Bronchial epithelial cell (primary cell): Measurements from ENCODE around the gene SLC9A9. TPM values are rescaled to one million over a fixed set of nuclear protein-coding genes. Genes with fewer than 3 reads are reported as not detected.

ENCODE experiments used
- DNase-seq: peaks from one replicate; pipeline ENCODE4 v3.0.0-alpha.2; 2010; ENCODE audit warnings: low read depth
- FAIRE-seq: peaks from 2 replicates; lab custom pipeline; 2011; peaks lifted over from hg19 to GRCh38; lab: Jason Lieb, UNC
- H3K27me3 ChIP-seq: 2 replicates; pipeline ENCODE4 v1.5.1; 2011; ENCODE audit warnings: low read length; ENCODE audit not compliant: control insufficient read depth, insufficient read depth
- H3K36me3 ChIP-seq: 2 replicates; pipeline ENCODE4 v1.5.1; 2011; ENCODE audit warnings: low read length; ENCODE audit not compliant: control insufficient read depth, insufficient read depth
- H3K4me3 ChIP-seq: 2 replicates; pipeline ENCODE4 v1.5.1; 2011; ENCODE audit warnings: mild to moderate bottlenecking, low read depth, low read length, control low read depth
- total RNA-seq: library from RNA; depleted of rRNA; stranded (reverse); fragments of >200 nt; gene quantifications from 2 replicates; pipeline ENCODE4 v1.2.1, GENCODE V29; 2014
- TF ChIP-seq, protein P1 (sequence below): IDR thresholded peaks from 2 replicates; pipeline ENCODE4 v1.5.1; 2011; ENCODE audit warnings: mild to moderate bottlenecking, moderate library complexity, low read length, control low read depth, inconsistent platforms; ENCODE audit not compliant: insufficient read depth, severe bottlenecking

The SLC9A9 gene
- total RNA-seq, 1 donor from 2014 or later = 1.3 TPM

DNA sequence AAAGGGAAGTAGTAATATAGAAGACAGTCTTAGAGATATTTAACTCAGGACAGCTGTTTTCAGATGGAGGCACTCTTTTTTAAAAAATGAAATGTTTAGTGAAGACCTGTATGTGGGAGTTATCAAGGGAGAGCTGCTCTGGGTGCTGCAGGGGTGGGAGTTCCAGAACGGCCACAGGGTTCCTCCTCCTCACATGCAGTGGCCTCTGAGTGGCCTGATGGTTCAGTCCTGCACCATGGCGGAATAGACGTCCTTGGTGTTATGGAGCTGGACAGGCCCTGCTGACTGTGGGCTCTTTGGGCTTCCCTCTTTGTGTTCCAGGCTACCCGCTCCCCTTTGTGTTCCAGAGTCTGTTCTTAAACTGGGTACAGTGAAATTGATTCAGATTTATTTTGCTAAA, 602.6 kb downstream of the SLC9A9 start:
- FAIRE-seq = no peak
- TF ChIP-seq, protein P1, sequence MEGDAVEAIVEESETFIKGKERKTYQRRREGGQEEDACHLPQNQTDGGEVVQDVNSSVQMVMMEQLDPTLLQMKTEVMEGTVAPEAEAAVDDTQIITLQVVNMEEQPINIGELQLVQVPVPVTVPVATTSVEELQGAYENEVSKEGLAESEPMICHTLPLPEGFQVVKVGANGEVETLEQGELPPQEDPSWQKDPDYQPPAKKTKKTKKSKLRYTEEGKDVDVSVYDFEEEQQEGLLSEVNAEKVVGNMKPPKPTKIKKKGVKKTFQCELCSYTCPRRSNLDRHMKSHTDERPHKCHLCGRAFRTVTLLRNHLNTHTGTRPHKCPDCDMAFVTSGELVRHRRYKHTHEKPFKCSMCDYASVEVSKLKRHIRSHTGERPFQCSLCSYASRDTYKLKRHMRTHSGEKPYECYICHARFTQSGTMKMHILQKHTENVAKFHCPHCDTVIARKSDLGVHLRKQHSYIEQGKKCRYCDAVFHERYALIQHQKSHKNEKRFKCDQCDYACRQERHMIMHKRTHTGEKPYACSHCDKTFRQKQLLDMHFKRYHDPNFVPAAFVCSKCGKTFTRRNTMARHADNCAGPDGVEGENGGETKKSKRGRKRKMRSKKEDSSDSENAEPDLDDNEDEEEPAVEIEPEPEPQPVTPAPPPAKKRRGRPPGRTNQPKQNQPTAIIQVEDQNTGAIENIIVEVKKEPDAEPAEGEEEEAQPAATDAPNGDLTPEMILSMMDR = no peak
- Histone ChIP-seq H3K4me3 (no peak overlapping the region), H3K27me3 (peaks cover 2% of the 10 kb centered on the region), H3K36me3 (no peaks in the 10 kb centered on the region)
- DNase-seq = no peak

DNA sequence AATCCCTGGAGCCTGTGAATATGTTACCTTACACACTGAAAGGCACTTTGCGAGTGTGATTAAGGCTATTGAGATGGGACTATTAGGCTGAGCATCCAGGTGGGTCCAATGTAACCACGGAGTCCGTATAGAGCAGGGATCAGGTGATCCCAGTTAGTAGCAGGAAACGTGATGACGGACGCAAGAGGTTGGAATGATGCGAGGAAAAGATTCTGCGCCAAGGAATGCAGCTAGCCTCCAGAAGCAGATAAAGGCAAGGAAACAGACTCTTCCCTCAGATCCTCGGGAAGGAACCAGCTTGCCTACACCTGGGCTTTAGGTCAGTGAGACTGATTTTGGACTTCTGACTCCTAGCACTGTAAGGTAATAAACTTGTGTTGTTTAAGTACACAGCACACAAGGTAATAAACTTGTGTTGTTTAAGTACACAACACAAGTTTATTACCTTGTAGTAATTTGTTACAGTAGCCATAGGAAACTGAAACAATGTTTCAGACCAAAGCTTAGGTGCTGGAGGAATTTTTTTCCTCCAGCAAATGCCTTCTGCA, 603.7 kb downstream of the SLC9A9 start:
- TF ChIP-seq, protein P1 = no peak
- Histone ChIP-seq H3K4me3 (no peak overlapping the region), H3K27me3 (peaks cover 2% of the 10 kb centered on the region), H3K36me3 (no peaks in the 10 kb centered on the region)
- FAIRE-seq (peak; percentile 43), DNase-seq (no peak)

DNA sequence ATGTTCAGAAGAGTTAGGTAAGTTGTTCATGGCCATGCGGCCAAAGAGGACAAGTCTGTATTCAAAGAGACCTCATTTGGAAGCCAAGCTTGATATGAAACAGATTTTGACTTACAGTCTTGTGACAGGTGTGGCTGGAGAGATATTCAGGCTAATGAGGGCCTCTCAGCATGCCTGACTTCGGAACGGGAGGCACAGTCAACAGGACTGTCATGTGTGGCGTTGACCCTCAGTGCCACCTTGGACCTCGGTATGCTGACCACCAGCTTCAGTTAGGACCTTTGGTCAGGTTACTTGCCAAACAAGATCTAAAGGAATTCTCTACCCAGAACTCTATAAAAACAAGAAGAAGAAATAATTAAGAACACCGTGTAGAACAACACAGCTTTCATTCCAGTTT, 604.6 kb downstream of the SLC9A9 start:
- H3K36me3 ChIP-seq = no peaks in the 10 kb centered on the region
- FAIRE-seq (no peak), DNase-seq (no peak)
- no peak overlapping the region for H3K4me3 ChIP-seq
- TF ChIP-seq, protein P1 = no peak
- peaks cover 2% of the 10 kb centered on the region for H3K27me3 ChIP-seq

DNA sequence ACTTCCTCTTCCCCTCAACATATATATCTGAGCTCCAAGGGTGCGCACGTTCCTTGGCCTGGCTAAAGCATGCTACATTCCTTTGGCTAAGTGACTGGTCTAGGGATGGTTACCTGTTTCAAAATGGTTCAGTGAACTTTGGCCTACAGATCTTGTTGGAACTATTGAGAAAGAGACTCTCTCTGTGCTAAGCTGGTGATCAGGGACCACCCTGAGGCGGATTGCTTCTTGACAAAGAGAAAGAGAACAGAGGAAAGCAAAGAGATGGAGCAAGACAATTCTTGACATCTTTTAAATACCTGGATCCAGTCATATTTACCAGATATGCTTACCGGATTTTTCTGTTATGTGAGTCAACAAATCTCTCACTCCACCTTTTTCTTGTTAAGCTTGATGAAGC, 605.6 kb downstream of the SLC9A9 start:
- H3K4me3 ChIP-seq = no peak overlapping the region
- H3K27me3 ChIP-seq = peaks cover 2% of the 10 kb centered on the region
- no peak for FAIRE-seq
- TF ChIP-seq, protein P1 = no peak
- DNase-seq = no peak
- no peaks in the 10 kb centered on the region for H3K36me3 ChIP-seq

DNA sequence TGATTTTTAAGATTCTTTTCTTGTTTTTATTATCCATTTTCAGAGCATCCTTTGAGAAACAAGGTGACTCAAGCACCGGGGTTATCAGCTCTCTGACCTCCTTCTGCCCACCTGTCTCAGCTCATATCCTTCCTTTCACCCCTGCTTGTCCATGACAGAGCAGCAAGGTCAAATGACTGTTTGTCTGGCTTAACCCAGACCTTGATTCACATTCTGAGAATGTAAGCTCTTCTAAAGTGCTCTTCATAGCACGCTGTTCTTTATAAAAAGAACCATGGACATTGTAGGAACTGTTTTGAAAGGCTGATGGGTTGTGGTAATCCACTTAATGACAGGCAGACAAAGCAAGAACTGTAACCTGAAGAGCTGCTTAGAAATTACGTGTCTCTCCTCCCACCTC, 606.2 kb downstream of the SLC9A9 start:
- Histone ChIP-seq H3K36me3 (no peaks in the 10 kb centered on the region), H3K4me3 (no peak overlapping the region), H3K27me3 (peaks cover 2% of the 10 kb centered on the region)
- TF ChIP-seq, protein P1 = no peak
- no peak for DNase-seq
- FAIRE-seq = no peak

DNA sequence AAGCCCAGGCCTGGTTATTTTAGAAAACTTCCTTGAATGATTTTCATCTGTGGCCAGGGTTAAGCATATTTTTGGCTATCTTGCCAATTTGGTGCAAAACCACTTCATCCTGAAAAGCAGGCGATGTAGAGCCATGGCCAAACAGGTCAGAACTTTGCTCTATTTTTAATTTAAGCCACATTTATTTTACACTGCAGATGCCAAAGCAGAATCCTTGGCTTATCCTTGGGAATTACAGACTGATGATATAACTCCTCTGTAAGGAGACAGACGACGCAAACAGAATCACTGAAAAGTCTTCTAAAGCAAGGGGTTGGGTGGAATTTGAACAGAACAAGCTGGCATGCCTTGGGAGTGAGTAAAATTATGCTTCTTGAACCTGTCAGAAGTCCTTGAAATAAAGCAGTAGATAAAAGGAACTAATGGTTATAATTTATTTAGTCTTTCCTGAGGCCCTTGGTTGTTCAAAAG, 606.8 kb downstream of the SLC9A9 start:
- H3K27me3 ChIP-seq = peaks cover 2% of the 10 kb centered on the region
- H3K36me3 ChIP-seq = no peaks in the 10 kb centered on the region
- TF ChIP-seq, protein P1 = no peak
- FAIRE-seq (no peak), DNase-seq (no peak)
- no peak overlapping the region for H3K4me3 ChIP-seq
